SK-N-SH (cell line): ENCODE data around the gene CEP112. TPM values are rescaled to one million over a fixed set of nuclear protein-coding genes. Genes with fewer than 3 reads are reported as not detected.

ENCODE experiments used
- CTCF ChIA-PET: fragments of 300-600, 350-600 bp; formaldehyde crosslinking; extraction: SDS; loops from one replicate; lab custom pipeline; 2021; lab: Yijun Ruan, JAX
- POLR2A ChIA-PET: fragments of 350-600 bp; sonication (Branson Sonifier 250); formaldehyde crosslinking; extraction: SDS; loops from one replicate; lab custom pipeline; 2020; ENCODE audit warnings: antibody characterized with exemption, inconsistent platforms; lab: Yijun Ruan, JAX
- DNase-seq: peaks from one replicate; pipeline ENCODE4 v3.0.0; 2012
- H2AFZ ChIP-seq: fragments of 200-600 bp; sonication (generic); 2 replicates; pipeline ENCODE4 v1.8.1; 2016; ENCODE audit warnings: antibody characterized with exemption, mild to moderate bottlenecking, low read depth
- H3F3A ChIP-seq: fragments of 200-600 bp; sonication (generic); replicated peaks from 2 replicates; pipeline ENCODE3; 2016; ENCODE audit warnings: antibody characterized with exemption, mild to moderate bottlenecking; ENCODE audit not compliant: insufficient read depth
- H3K27ac ChIP-seq, 2 experiments: fragments of 200-500 bp in 1 of 2; fragments of 200-600 bp in 1 of 2; sonication (Bioruptor generic) in 1 of 2; sonication (generic), shearing (Covaris generic) in 1 of 2; 2 replicates each; pipeline versions ENCODE4 v1.5.1 to v1.6.1; 2014 to 2016; ENCODE audit warnings: low read depth in 2 of 2, inconsistent platforms in 1 of 2, low read length in 1 of 2, mild to moderate bottlenecking in 1 of 2, mixed read lengths in 1 of 2
- H3K27me3 ChIP-seq: fragments of 200-600 bp; sonication (generic), shearing (Covaris generic); 2 replicates; pipeline ENCODE4 v1.6.1; 2016; ENCODE audit warnings: mixed run types; ENCODE audit not compliant: insufficient read depth
- H3K36me3 ChIP-seq, 2 experiments: fragments of 200-500 bp in 1 of 2; fragments of 200-600 bp in 1 of 2; sonication (Bioruptor generic) in 1 of 2; sonication (generic) in 1 of 2; replicated peaks in 1 of 2; 2 replicates each; pipeline versions ENCODE3 to v1.5.1; 2014 to 2016; ENCODE audit warnings: low read length in 1 of 2, mild to moderate bottlenecking in 1 of 2; ENCODE audit not compliant: insufficient read depth in 2 of 2, control insufficient read depth in 1 of 2
- H3K4me1 ChIP-seq, 2 experiments: fragments of 200-500 bp in 1 of 2; fragments of 200-600 bp in 1 of 2; sonication (Bioruptor generic) in 1 of 2; sonication (generic), shearing (Covaris generic) in 1 of 2; 2 replicates each; pipeline versions ENCODE4 v1.5.1 to v1.6.1; 2014 to 2016; ENCODE audit warnings: low read depth in 1 of 2, low read length in 1 of 2, mixed run types in 1 of 2; ENCODE audit not compliant: insufficient read depth in 2 of 2, control insufficient read depth in 1 of 2
- H3K4me2 ChIP-seq: fragments of 200-600 bp; sonication (generic), shearing (Covaris generic); 2 replicates; pipeline ENCODE4 v1.6.1; 2017; ENCODE audit warnings: mixed run types
- H3K4me3 ChIP-seq, 2 experiments: fragments of 200-500 bp in 1 of 2; fragments of 200-600 bp in 1 of 2; sonication (Bioruptor generic) in 1 of 2; sonication (generic), shearing (Covaris generic) in 1 of 2; 2 replicates each; pipeline versions ENCODE4 v1.5.1 to v1.8.1; 2014 to 2016; ENCODE audit warnings: low read depth in 2 of 2, inconsistent platforms in 1 of 2, low read length in 1 of 2, mild to moderate bottlenecking in 1 of 2, mixed read lengths in 1 of 2, moderate library complexity in 1 of 2
- H3K79me2 ChIP-seq: fragments of 200-600 bp; sonication (generic); 2 replicates; pipeline ENCODE4 v1.8.1; 2017; ENCODE audit warnings: mild to moderate bottlenecking; ENCODE audit not compliant: insufficient read depth
- H3K9ac ChIP-seq: fragments of 200-600 bp; sonication (generic); 2 replicates; pipeline ENCODE4 v1.6.1; 2017; ENCODE audit warnings: mixed run types
- H3K9me2 ChIP-seq: fragments of 200-600 bp; sonication (generic); 2 replicates; pipeline ENCODE4 v1.6.1; 2017; ENCODE audit warnings: mixed run types
- H3K9me3 ChIP-seq: fragments of 200-600 bp; sonication (generic); 2 replicates; pipeline ENCODE4 v1.6.1; 2017; ENCODE audit warnings: mixed run types, mild to moderate bottlenecking, moderate library complexity
- H4K20me1 ChIP-seq: fragments of 200-600 bp; sonication (generic); 2 replicates; pipeline ENCODE4 v1.6.1; 2017; ENCODE audit warnings: mild to moderate bottlenecking, mixed run types; ENCODE audit not compliant: insufficient read depth
- EP300 ChIP-seq, 2 experiments: IDR thresholded peaks; 2 replicates each; pipeline versions ENCODE4 v1.4.0 to v1.6.1; 2012; ENCODE audit warnings: borderline replicate concordance in 1 of 2, low read depth in 1 of 2, low read length in 1 of 2
- FOSL2 ChIP-seq: IDR thresholded peaks from 2 replicates; pipeline ENCODE4 v1.4.0; 2012; ENCODE audit warnings: low read depth, mild to moderate bottlenecking, moderate library complexity, borderline replicate concordance
- FOXJ3 ChIP-seq: sonication (generic); formaldehyde crosslinking; IDR thresholded peaks from 2 replicates; pipeline ENCODE4 v1.5.1; 2020; ENCODE audit warnings: mild to moderate bottlenecking, missing genetic modification reagents
- GABPA ChIP-seq: IDR thresholded peaks from 2 replicates; pipeline ENCODE4 v1.4.0; 2012; ENCODE audit warnings: low read depth, mild to moderate bottlenecking
- JUND ChIP-seq: IDR thresholded peaks from 2 replicates; pipeline ENCODE4 v1.4.0; 2012
- MXI1 ChIP-seq: IDR thresholded peaks from 2 replicates; pipeline ENCODE4 v1.6.1; 2012; ENCODE audit warnings: mild to moderate bottlenecking, low read depth, low read length, improper control_type of control experiment
- NRF1 ChIP-seq: IDR thresholded peaks from 2 replicates; pipeline ENCODE4 v1.6.1; 2012; ENCODE audit warnings: low read depth, mild to moderate bottlenecking, low read length
- PBX3 ChIP-seq: IDR thresholded peaks from 2 replicates; pipeline ENCODE4; 2012
- RFX5 ChIP-seq: IDR thresholded peaks from 2 replicates; pipeline ENCODE4 v1.6.1; 2012; ENCODE audit warnings: mild to moderate bottlenecking, improper control_type of control experiment, low read length
- TAF1 ChIP-seq: IDR thresholded peaks from 2 replicates; pipeline ENCODE4 v1.6.1; 2012; ENCODE audit warnings: low read depth, mild to moderate bottlenecking, low read length, moderate library complexity, borderline replicate concordance
- USF2 ChIP-seq: fragments of 150-350 bp; IDR thresholded peaks from 2 replicates; pipeline ENCODE4 v1.6.1; 2017; ENCODE audit warnings: antibody characterized with exemption, low read length, low read depth, borderline replicate concordance
- ZBTB33 ChIP-seq: IDR thresholded peaks from 2 replicates; pipeline ENCODE4 v1.4.0; 2012; ENCODE audit warnings: low read depth, borderline replicate concordance
- WGBS: methylation state at CpG from one replicate; pipeline ENCODE4 v1.1.6; 2017; ENCODE audit warnings: low lambda C conversion rate; 5-methylcytosine and 5-hydroxymethylcytosine counted together
- polyA plus RNA-seq, 3 experiments: library from polyadenylated mRNA; depleted of rRNA; stranded (reverse); fragments of >200 nt; gene quantifications; 2 replicates each; pipeline ENCODE4 v1.2.3, GENCODE V29; 2012
- TF ChIP-seq, protein P1 (sequence below): IDR thresholded peaks from 2 replicates; pipeline ENCODE4 v1.6.1; 2012; ENCODE audit warnings: mild to moderate bottlenecking, low read depth, low read length, moderate library complexity
- TF ChIP-seq, protein P2 (sequence below): fragments of 150-350 bp; IDR thresholded peaks from 2 replicates; pipeline ENCODE4 v1.6.1; 2016; ENCODE audit warnings: mild to moderate bottlenecking, low read depth, low read length
- TF ChIP-seq, protein P3 (sequence below): IDR thresholded peaks from 2 replicates; pipeline ENCODE4 v1.4.0; 2012; ENCODE audit warnings: low read depth
- TF ChIP-seq, protein P4 (sequence below): fragments of 200-600 bp; sonication (generic); IDR thresholded peaks from 2 replicates; pipeline ENCODE4 v1.6.1; 2017; ENCODE audit warnings: antibody characterized with exemption, mild to moderate bottlenecking, moderate library complexity

CEP112 gene
- polyA plus RNA-seq, 1 of the 3 experiments (the other 2 are of a cell fraction), result 7.9 TPM

DNA sequence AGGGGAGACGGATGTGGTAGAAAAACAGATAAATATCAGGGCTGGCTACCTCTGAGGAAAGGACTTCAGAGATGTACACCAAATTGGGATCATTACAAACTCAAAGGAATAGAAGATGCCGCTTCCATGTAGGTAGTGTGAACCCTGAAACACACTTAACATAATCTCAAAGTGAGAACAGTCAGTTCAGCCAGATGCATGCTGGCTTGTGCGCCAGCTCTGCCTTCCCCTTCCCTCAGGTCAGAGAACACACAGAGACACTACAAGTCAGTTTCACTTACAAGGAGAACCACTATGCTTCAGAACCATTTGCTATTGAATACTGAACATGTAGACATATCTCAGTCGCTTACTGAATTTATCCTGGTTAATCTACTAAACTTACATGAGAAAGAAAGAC, 454.5 kb downstream of the CEP112 start:
- H2AFZ ChIP-seq, result no peak overlapping the region
- H3K4me3 ChIP-seq, result no peak overlapping the region
- H3K27ac ChIP-seq, result no peak overlapping the region
- H3K9me2 ChIP-seq, result no peaks in the 10 kb centered on the region
- H3K4me2 ChIP-seq, result no peak overlapping the region
- no peaks in the 10 kb centered on the region for H3K36me3 ChIP-seq
- no peaks in the 10 kb centered on the region for H3K27me3 ChIP-seq
- ChIA-PET POLR2A (no interaction called here), CTCF (no interaction called here)
- H3F3A ChIP-seq, result peaks cover 10% of the 10 kb centered on the region
- H4K20me1 ChIP-seq, result no peaks in the 10 kb centered on the region
- no peak for DNase-seq
- no peak overlapping the region for H3K9ac ChIP-seq
- WGBS, result 96% methylated on average over 4 of the region's 4 CpGs
- peaks cover 0 to 8% of the 10 kb centered on the region in 2 experiments; a peak in 3 of 4 replicates for H3K4me1 ChIP-seq
- H3K79me2 ChIP-seq, result no peaks in the 10 kb centered on the region
- H3K9me3 ChIP-seq, result no peaks in the 10 kb centered on the region
- TF ChIP-seq, protein P1, sequence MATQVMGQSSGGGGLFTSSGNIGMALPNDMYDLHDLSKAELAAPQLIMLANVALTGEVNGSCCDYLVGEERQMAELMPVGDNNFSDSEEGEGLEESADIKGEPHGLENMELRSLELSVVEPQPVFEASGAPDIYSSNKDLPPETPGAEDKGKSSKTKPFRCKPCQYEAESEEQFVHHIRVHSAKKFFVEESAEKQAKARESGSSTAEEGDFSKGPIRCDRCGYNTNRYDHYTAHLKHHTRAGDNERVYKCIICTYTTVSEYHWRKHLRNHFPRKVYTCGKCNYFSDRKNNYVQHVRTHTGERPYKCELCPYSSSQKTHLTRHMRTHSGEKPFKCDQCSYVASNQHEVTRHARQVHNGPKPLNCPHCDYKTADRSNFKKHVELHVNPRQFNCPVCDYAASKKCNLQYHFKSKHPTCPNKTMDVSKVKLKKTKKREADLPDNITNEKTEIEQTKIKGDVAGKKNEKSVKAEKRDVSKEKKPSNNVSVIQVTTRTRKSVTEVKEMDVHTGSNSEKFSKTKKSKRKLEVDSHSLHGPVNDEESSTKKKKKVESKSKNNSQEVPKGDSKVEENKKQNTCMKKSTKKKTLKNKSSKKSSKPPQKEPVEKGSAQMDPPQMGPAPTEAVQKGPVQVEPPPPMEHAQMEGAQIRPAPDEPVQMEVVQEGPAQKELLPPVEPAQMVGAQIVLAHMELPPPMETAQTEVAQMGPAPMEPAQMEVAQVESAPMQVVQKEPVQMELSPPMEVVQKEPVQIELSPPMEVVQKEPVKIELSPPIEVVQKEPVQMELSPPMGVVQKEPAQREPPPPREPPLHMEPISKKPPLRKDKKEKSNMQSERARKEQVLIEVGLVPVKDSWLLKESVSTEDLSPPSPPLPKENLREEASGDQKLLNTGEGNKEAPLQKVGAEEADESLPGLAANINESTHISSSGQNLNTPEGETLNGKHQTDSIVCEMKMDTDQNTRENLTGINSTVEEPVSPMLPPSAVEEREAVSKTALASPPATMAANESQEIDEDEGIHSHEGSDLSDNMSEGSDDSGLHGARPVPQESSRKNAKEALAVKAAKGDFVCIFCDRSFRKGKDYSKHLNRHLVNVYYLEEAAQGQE, result no peak
- TF ChIP-seq, protein P2, sequence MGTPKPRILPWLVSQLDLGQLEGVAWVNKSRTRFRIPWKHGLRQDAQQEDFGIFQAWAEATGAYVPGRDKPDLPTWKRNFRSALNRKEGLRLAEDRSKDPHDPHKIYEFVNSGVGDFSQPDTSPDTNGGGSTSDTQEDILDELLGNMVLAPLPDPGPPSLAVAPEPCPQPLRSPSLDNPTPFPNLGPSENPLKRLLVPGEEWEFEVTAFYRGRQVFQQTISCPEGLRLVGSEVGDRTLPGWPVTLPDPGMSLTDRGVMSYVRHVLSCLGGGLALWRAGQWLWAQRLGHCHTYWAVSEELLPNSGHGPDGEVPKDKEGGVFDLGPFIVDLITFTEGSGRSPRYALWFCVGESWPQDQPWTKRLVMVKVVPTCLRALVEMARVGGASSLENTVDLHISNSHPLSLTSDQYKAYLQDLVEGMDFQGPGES, result no peak
- no peak for TF ChIP-seq NRF1
- no peak for TF ChIP-seq FOXJ3
- no peak for TF ChIP-seq GABPA
- TF ChIP-seq TAF1, result no peak
- no peak for TF ChIP-seq RFX5
- TF ChIP-seq, protein P3, sequence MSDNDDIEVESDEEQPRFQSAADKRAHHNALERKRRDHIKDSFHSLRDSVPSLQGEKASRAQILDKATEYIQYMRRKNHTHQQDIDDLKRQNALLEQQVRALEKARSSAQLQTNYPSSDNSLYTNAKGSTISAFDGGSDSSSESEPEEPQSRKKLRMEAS, result no peak
- no peak for TF ChIP-seq FOSL2

DNA sequence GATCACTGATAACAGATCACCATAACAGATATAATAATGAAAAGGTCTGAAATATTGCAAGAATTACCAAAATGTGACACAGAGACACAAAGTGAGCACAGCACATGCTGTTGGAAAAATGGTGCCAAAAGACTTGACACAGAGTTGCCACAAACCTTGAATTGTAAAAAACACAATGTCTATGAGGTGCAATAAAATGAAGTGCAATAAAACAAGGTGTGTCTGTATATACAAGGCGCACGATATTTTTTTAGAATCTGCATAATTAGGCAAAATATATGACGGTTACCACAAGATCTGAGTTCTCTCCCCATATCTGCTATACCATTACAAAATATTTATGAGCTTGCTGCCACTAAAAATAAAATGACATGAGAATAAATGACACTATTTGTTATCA, 458.6 kb downstream of the CEP112 start:
- Histone ChIP-seq H3K9ac (no peak overlapping the region), H3K9me2 (no peaks in the 10 kb centered on the region), H3K4me2 (no peak overlapping the region), H3K79me2 (no peaks in the 10 kb centered on the region), H3K4me3 (no peak overlapping the region), H3K36me3 (peaks cover 0 to 5% of the 10 kb centered on the region in 2 experiments), H2AFZ (no peak overlapping the region), H4K20me1 (no peaks in the 10 kb centered on the region), H3K9me3 (no peaks in the 10 kb centered on the region), H3F3A (no peaks in the 10 kb centered on the region), H3K27ac (no peak overlapping the region), H3K4me1 (no peaks in the 10 kb centered on the region; a peak in 1 of 4 replicates), H3K27me3 (no peaks in the 10 kb centered on the region)
- ChIA-PET POLR2A (no interaction called here), CTCF (no interaction called here)
- DNase-seq, result no peak
- 97% methylated on average over 3 of the region's 3 CpGs for WGBS
- TF ChIP-seq FOXJ3 (no peak), RFX5 (no peak), ZBTB33 (no peak), PBX3 (no peak), EP300 (IDR thresholded peaks at IDR 0.05; ENCODE audit: borderline replicate concordance in 1 of 2, low read depth in 1 of 2, low read length in 1 of 2) (no peak), USF2 (no peak), JUND (no peak), MXI1 (no peak)
- TF ChIP-seq, protein P4, sequence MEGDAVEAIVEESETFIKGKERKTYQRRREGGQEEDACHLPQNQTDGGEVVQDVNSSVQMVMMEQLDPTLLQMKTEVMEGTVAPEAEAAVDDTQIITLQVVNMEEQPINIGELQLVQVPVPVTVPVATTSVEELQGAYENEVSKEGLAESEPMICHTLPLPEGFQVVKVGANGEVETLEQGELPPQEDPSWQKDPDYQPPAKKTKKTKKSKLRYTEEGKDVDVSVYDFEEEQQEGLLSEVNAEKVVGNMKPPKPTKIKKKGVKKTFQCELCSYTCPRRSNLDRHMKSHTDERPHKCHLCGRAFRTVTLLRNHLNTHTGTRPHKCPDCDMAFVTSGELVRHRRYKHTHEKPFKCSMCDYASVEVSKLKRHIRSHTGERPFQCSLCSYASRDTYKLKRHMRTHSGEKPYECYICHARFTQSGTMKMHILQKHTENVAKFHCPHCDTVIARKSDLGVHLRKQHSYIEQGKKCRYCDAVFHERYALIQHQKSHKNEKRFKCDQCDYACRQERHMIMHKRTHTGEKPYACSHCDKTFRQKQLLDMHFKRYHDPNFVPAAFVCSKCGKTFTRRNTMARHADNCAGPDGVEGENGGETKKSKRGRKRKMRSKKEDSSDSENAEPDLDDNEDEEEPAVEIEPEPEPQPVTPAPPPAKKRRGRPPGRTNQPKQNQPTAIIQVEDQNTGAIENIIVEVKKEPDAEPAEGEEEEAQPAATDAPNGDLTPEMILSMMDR, result no peak
